Astrocyte (in vitro differentiated cells and primary cell): ENCODE data around the gene VDR.

ENCODE experiments used
- EZH2 ChIP-seq: IDR thresholded peaks from 2 replicates; pipeline ENCODE4 v1.6.1; 2012; ENCODE audit warnings: mild to moderate bottlenecking, low read length, inconsistent platforms; ENCODE audit not compliant: insufficient read depth
- TF ChIP-seq, protein P1 (sequence below): IDR thresholded peaks from 2 replicates; pipeline ENCODE4 v1.5.1; 2011; ENCODE audit warnings: low read depth, mild to moderate bottlenecking, inconsistent platforms, low read length, moderate library complexity; ENCODE audit not compliant: insufficient read depth

DNA sequence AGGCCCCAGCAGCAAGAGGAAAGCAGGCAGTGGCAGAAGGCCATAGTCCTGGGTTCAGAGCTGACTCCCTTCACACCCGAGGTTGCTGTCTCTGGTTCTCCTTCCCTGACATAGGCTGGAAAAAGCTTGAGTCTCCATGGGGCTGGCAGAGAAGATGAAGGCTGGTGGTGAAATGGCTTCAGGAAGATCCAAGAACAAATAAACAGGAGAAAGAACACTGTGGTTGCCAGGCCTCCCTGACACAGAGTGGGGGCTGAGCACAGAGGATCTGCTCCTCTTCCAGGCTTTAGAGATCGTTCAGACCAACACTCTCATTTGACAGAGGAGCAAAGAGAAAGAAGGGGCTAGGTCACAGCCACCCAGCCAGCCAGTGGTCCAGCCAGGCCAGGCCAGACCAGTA is 99.4 kb downstream of the VDR start:
- TF ChIP-seq, protein P1, sequence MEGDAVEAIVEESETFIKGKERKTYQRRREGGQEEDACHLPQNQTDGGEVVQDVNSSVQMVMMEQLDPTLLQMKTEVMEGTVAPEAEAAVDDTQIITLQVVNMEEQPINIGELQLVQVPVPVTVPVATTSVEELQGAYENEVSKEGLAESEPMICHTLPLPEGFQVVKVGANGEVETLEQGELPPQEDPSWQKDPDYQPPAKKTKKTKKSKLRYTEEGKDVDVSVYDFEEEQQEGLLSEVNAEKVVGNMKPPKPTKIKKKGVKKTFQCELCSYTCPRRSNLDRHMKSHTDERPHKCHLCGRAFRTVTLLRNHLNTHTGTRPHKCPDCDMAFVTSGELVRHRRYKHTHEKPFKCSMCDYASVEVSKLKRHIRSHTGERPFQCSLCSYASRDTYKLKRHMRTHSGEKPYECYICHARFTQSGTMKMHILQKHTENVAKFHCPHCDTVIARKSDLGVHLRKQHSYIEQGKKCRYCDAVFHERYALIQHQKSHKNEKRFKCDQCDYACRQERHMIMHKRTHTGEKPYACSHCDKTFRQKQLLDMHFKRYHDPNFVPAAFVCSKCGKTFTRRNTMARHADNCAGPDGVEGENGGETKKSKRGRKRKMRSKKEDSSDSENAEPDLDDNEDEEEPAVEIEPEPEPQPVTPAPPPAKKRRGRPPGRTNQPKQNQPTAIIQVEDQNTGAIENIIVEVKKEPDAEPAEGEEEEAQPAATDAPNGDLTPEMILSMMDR = no peak
- TF ChIP-seq EZH2 = no peak
